Measurements from ENCODE around the gene SLC47A2. TPM values are rescaled to one million over a fixed set of nuclear protein-coding genes. Genes with fewer than 3 reads are reported as not detected.

SLC47A2 gene
- total and polyA plus RNA-seq, 2 of the 13 experiments (the other 11 are each of a cell fraction or from before 2014, with no cell fraction given), result 0.04 TPM; not detected in 1

GRCh38 chr17:19752216-19753050 lies 36.0 kb upstream of the SLC47A2 start:
- H3K9me3 ChIP-seq (ENCODE audit: low read length), result no peaks in the 10 kb centered on the region
- ATAC-seq (no peak), DNase-seq (ENCODE audit: low spot score) (no peak), FAIRE-seq (no peak)
- no peaks in the 10 kb centered on the region for H4K20me1 ChIP-seq (ENCODE audit: insufficient read depth, low read length)
- peaks cover 57% of the 10 kb centered on the region for H3K4me1 ChIP-seq (ENCODE audit: insufficient read depth, low read length)
- H3K4me2 ChIP-seq (ENCODE audit: low read depth, low read length), result no peak overlapping the region
- intact Hi-C loops (cut with micrococcal nuclease; ENCODE audit: unreplicated experiment), result no loop called here
- no peak overlapping the region for H3K4me3 ChIP-seq (replicated peaks in 1 of 3; ENCODE audit: insufficient read depth in 1 of 3, low read depth in 2 of 3, low read length in 3 of 3)
- no peaks in the 10 kb centered on the region for H3K36me3 ChIP-seq (replicated peaks in 1 of 2; ENCODE audit: control insufficient read depth in 1 of 2, insufficient read depth in 2 of 2, low read length in 2 of 2)
- no peaks in the 10 kb centered on the region for H3K79me2 ChIP-seq (ENCODE audit: insufficient read depth, low read length)
- ChIA-PET POLR2A (interaction anchor here (2.0 kb wide), 1 partner anchor 104 kb away, joined by 4 read pairs; the partner anchor contains the start of gene ALDH3A2), CTCF (ENCODE audit: low intra/inter-chr PET ratio, low total read pairs) (no interaction called here)
- no peak overlapping the region for H2AFZ ChIP-seq (ENCODE audit: low read length)
- H3K9ac ChIP-seq (ENCODE audit: insufficient read depth, low read depth, low read length), result no peak overlapping the region
- TF ChIP-seq ZNF839 (CRISPR knock-in tag; IDR thresholded peaks at IDR 0.05; ENCODE audit: borderline replicate concordance) (no peak), HNRNPUL1 (IDR thresholded peaks at IDR 0.05; ENCODE audit: low read depth, low read length) (no peak), CREB3 (CRISPR knock-in tag; IDR thresholded peaks at IDR 0.05) (no peak), IKZF1 (IDR thresholded peaks at IDR 0.05) (no peak), ZNF777 (CRISPR knock-in tag; IDR thresholded peaks at IDR 0.05) (no peak)
- WGBS (ENCODE audit: low lambda C conversion rate), result 74% methylated on average over 14 of the region's 15 CpGs
- no peak overlapping the region for H3K27ac ChIP-seq (ENCODE audit: extremely low read length, insufficient read depth, low read length)
- no TSS peak for BruUV-seq (replicated peaks)
- in situ Hi-C loops (cut with HindIII; ENCODE audit: extremely low pct_ligation_motif_present, low pct_unique_long_range_greater_than_20kb), result no loop called here
- H3K27me3 ChIP-seq (ENCODE audit: control insufficient read depth in 1 of 2, insufficient read depth in 2 of 2, low read length in 2 of 2), result no peaks in the 10 kb centered on the region

GRCh38 chr17:19750835-19751234 lies 34.5 kb upstream of the SLC47A2 start:
- H3K4me1 ChIP-seq (ENCODE audit: insufficient read depth, low read length), result peaks cover 59% of the 10 kb centered on the region
- no peaks in the 10 kb centered on the region for H4K20me1 ChIP-seq (ENCODE audit: insufficient read depth, low read length)
- no peak overlapping the region for H2AFZ ChIP-seq (ENCODE audit: low read length)
- intact Hi-C loops (cut with micrococcal nuclease; ENCODE audit: unreplicated experiment) (no loop called here), in situ Hi-C loops (cut with HindIII; ENCODE audit: extremely low pct_ligation_motif_present, low pct_unique_long_range_greater_than_20kb) (no loop called here)
- H3K4me3 ChIP-seq (replicated peaks in 1 of 3; ENCODE audit: insufficient read depth in 1 of 3, low read depth in 2 of 3, low read length in 3 of 3), result no peak overlapping the region
- no peak overlapping the region for H3K4me2 ChIP-seq (ENCODE audit: low read depth, low read length)
- no TSS peak for BruUV-seq (replicated peaks)
- no peaks in the 10 kb centered on the region for H3K36me3 ChIP-seq (replicated peaks in 1 of 2; ENCODE audit: control insufficient read depth in 1 of 2, insufficient read depth in 2 of 2, low read length in 2 of 2)
- no peaks in the 10 kb centered on the region for H3K27me3 ChIP-seq (ENCODE audit: control insufficient read depth in 1 of 2, insufficient read depth in 2 of 2, low read length in 2 of 2)
- ATAC-seq (no peak), FAIRE-seq (no peak), DNase-seq (ENCODE audit: low spot score) (no peak)
- H3K27ac ChIP-seq (ENCODE audit: extremely low read length, insufficient read depth, low read length), result no peak overlapping the region
- WGBS (ENCODE audit: low lambda C conversion rate), result 88% methylated on average over 1 of the region's 3 CpGs
- no peaks in the 10 kb centered on the region for H3K79me2 ChIP-seq (ENCODE audit: insufficient read depth, low read length)
- ChIA-PET POLR2A (no interaction called here), CTCF (ENCODE audit: low intra/inter-chr PET ratio, low total read pairs) (no interaction called here)
- H3K9ac ChIP-seq (ENCODE audit: insufficient read depth, low read depth, low read length), result no peak overlapping the region
- no peaks in the 10 kb centered on the region for H3K9me3 ChIP-seq (ENCODE audit: low read length)
- no peak for TF ChIP-seq ZNF780A (CRISPR knock-in tag; IDR thresholded peaks at IDR 0.05)
- no peak for TF ChIP-seq ATAD3A (CRISPR knock-in tag; IDR thresholded peaks at IDR 0.05)
- no peak for TF ChIP-seq ZBTB42 (CRISPR knock-in tag; IDR thresholded peaks at IDR 0.05)
- TF ChIP-seq ARNT2 (CRISPR knock-in tag; IDR thresholded peaks at IDR 0.05; ENCODE audit: low read depth), result no peak
- no peak for TF ChIP-seq EED (CRISPR knock-in tag; IDR thresholded peaks at IDR 0.05)
- no peak for TF ChIP-seq ZNF800 (CRISPR knock-in tag; IDR thresholded peaks at IDR 0.05)
- TF ChIP-seq CREB1 (IDR thresholded peaks at IDR 0.05), result no peak
- no peak for TF ChIP-seq CREB1 (CRISPR knock-in tag; IDR thresholded peaks at IDR 0.05)
- TF ChIP-seq ZNF614 (CRISPR knock-in tag; IDR thresholded peaks at IDR 0.05; ENCODE audit: borderline replicate concordance), result no peak
- TF ChIP-seq ZNF577 (CRISPR knock-in tag; IDR thresholded peaks at IDR 0.05; ENCODE audit: borderline replicate concordance, low read depth), result no peak
- TF ChIP-seq ATF7-NPFF (CRISPR knock-in tag; IDR thresholded peaks at IDR 0.05; ENCODE audit: low read depth), result no peak
- no peak for TF ChIP-seq ZNF709 (CRISPR knock-in tag; IDR thresholded peaks at IDR 0.05)
- no peak for TF ChIP-seq MATR3 (CRISPR knock-in tag; IDR thresholded peaks at IDR 0.05)
